NCI-H446 treated with DMSO at 0.1 percent for 48 hours (cell line): Measurements from ENCODE around the gene ENPP6.
"Not testable (repeated sequence)": the region's sequence is repeated elsewhere in the genome, so short reads cannot be mapped to it uniquely, and the experiment has no call there.

ENCODE experiments used
- DNase-seq: peaks from one replicate; lab custom pipeline; 2025; lab: John Stamatoyannopoulos, UW

Gene ENPP6

DNA sequence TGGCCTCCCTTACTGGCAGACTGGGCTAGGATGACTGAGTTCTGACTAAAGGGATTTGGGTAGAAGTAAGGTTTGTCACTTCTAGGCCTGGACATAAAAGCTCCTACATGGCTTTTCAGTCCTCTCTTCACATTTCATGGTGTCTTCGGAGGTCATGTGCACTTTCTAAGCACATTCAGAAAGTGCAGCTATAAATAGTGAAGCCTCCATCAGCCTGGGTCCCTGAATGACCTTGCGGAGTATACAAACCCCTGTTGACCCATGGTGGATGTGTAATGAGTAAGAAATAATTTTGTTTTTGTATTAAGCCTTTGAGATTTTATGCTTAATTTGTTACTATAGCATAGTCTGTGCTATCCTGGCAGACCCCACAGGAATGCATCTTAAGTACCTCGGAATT is 158.6 kb downstream of the ENPP6 start:
- DNase-seq = no peak

DNA sequence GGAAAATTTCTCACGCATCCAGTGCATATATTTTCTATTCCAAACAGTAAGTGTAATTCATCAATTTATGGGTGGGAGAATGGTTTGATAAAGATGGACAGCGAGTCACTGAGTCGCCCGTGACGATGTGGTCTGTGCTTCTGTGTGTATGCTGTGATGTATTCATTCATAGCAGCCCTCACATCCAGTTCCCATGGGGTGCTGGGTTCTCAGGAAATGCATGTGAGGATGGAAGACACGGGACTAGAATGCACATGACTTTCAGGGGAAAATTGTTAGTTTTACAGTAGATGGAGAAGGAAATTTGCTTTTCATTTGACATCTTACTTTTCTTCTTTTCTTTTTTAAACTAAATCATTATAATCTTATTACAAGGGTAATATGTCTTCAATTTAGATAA is 159.6 kb downstream of the ENPP6 start:
- DNase-seq = no peak

DNA sequence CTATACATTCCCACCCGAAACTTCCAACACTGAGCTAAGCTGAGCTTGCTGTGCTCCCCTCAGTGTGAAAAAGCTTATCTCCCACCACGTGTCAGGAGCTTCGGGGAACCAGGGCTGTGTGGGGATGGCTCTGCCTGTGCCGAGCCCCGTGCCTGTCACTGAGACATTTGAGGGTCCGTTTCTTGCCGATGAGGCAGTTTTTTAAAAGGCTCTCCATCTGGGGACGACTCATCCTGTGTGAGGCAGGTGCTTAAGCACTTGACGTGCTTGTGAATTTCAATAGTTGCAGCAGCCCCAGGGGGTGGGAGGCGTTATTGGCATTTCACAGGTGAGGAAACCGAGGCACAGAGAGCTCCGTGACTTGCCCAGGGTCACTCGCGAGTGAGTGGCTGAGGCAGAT is 160.8 kb downstream of the ENPP6 start:
- DNase-seq = no peak

DNA sequence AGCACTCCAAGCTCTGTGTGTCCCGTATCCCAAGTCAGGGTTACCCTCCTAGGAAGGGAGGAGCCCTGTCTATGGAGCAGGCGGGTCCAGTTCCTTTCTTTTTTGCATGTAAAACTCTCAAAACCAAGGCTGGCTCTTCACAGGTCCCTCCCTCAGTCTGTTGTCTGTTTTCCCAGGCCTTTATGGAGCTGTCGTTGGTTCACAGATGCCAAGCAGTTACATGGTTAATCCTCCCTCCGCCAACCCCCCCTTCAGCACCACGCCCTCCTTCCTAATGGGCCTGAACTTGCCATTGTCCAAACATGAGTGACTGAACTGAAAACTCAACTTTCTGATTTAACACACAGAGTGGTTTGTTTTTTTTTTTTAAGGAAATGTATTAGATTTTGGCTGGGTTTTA is 164.2 kb downstream of the ENPP6 start:
- no peak for DNase-seq

DNA sequence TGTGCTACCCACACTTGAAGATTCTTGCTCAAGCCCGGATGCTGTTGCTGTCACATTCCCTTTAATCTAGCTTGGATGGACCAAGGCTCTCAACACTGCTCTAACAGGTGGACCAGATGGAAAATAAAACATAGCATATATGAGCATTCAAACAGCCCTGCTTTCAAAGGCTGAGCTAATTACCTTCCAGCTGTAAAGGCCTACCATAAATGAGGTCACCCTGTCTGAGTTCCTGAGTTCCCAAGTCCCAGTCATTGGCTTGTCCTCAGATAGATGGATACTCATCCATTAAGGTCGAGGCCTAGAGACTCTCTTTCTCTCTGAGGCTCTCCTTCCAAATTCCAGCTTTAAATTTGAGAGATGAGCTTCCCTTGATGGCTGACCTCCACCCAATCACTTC is 165.1 kb downstream of the ENPP6 start:
- no peak for DNase-seq

DNA sequence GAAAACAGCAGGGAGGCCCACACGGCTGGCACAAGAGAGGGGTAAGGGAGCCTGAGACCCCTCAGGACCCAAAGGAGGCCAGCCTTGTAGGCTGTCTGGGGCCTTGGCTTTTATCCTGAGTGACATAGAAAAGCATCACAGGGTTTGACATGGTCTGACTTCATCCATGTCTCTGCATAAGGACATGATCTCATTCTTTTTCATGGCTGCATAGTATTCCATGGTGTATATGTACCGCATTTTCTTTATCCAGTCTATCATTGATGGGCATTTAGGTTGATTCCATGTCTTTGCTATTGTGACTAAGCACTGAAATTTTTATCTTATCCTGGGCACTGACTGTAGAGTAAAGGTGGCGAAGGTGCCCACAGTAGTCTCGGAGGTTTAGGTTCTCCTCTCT is 166.4 kb downstream of the ENPP6 start:
- not testable (repeated sequence) for DNase-seq

DNA sequence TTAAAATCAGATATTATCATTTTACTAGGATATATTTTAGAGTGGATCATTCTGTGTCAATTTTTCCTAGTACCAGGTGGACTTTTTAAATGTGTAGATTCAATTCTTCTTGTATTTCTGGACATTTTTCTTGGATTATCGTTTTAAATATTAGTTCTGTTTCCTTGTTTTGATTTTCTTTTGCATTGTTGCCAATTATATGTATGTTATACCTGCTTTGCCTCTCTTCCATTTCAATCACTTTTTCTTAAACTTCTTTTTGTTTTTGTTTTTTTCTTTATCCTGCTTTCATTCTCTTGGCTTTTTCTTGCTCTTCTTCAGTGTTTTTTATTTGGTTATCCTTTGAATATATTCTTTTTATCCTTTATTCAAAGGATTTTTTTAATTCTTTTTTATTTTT is 171.5 kb downstream of the ENPP6 start:
- DNase-seq = no peak

DNA sequence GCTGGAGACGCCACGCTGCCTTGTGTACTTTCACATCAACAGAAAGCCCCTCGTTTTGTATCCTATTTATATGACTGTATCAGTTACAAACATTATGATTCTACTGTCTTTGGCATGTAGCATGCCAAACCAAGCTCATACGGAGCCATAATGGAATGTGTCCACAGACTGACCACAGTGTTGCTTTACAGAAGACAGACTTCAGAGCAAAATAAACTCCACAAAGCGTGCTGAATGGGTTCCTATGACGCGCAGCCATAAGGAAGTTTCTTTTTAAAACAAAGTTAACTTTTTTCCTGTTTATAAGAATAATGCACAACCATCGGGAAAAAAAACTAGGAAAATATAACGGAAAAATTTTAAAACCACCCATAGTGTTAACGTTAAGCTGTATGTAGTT is 176.5 kb downstream of the ENPP6 start:
- DNase-seq = no peak

DNA sequence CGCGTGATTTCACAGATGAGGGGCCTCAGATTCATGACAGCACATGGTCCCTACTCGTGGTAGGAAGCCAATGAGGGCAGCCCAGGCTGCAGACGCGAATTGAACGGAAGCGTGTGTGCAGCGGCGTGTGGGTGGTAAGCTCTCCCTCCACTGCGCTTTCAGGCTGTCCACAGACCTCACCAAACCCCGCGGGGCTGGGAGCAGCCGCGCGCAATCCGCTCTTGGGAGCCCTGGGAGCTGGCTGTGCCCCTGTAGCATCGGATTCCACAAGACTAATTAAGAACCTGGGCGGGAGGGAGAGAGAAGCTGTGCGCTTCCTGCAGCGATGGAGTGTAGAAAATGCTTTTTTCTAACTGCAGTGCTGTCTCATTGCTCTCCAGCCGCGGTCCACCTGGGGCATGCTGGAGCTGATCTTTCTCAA is 177.7 kb downstream of the ENPP6 start:
- DNase-seq = no peak
